SK-N-SH treated with all-trans-retinoic acid at 6 μM for 48 hours (cell line): ENCODE data around the gene SCART1.
"Not testable (repeated sequence)": the region's sequence is repeated elsewhere in the genome, so short reads cannot be mapped to it uniquely, and the experiment has no call there.

Experiments used
- ATAC-seq: fragments of 200-7000 bp; cut with Tn5 transposase; 3 replicates; pipeline ENCODE4 v1.9.1; 2020; ENCODE audit warnings: mild to moderate bottlenecking, moderate library complexity
- ARNTL ChIP-seq: fragments of 450-650 bp; formaldehyde crosslinking; IDR thresholded peaks from 2 replicates; pipeline ENCODE4 v1.5.0; 2020; ENCODE audit warnings: low read depth, mild to moderate bottlenecking, moderate library complexity, borderline replicate concordance
- CSDC2 ChIP-seq: fragments of 250-450 bp; sonication (Bioruptor Pico); IDR thresholded peaks from 2 replicates; pipeline ENCODE4 v1.5.0; 2020; ENCODE audit warnings: mild to moderate bottlenecking, moderate library complexity
- ESRRG ChIP-seq: fragments of 250-450 bp; sonication (Bioruptor Pico); IDR thresholded peaks from 2 replicates; pipeline ENCODE4 v1.6.1; 2021; ENCODE audit warnings: mild to moderate bottlenecking
- GLIS3 ChIP-seq: fragments of 250-450 bp; sonication (Bioruptor Pico); IDR thresholded peaks from 2 replicates; pipeline ENCODE4 v1.5.0; 2020; ENCODE audit warnings: mild to moderate bottlenecking, moderate library complexity
- ISL1 ChIP-seq: fragments of 250-450 bp; sonication (Bioruptor Pico); IDR thresholded peaks from 2 replicates; pipeline ENCODE4 v2.1.2; 2022; ENCODE audit warnings: mild to moderate bottlenecking, moderate library complexity
- OSR1 ChIP-seq: fragments of 250-450 bp; sonication (Bioruptor Pico); IDR thresholded peaks from 2 replicates; pipeline ENCODE4 v1.8.0; 2022; ENCODE audit warnings: moderate library complexity, mild to moderate bottlenecking, inconsistent platforms
- PPARA ChIP-seq: fragments of 250-450 bp; sonication (Bioruptor Pico); IDR thresholded peaks from 2 replicates; pipeline ENCODE4 v1.5.0; 2020; ENCODE audit warnings: mild to moderate bottlenecking, borderline replicate concordance
- RARB ChIP-seq: fragments of 250-450 bp; sonication (Bioruptor Pico); IDR thresholded peaks from 2 replicates; pipeline ENCODE4 v1.8.0; 2021; ENCODE audit warnings: mild to moderate bottlenecking, moderate library complexity
- SNAI2 ChIP-seq: fragments of 250-450 bp; sonication (Bioruptor Pico); IDR thresholded peaks from 2 replicates; pipeline ENCODE4 v1.5.0; 2020; ENCODE audit warnings: mild to moderate bottlenecking, moderate library complexity
- TOX ChIP-seq: fragments of 250-450 bp; sonication (Bioruptor Pico); IDR thresholded peaks from 2 replicates; pipeline ENCODE4 v1.8.0; 2021; ENCODE audit warnings: mild to moderate bottlenecking, moderate library complexity, borderline replicate concordance
- ZC3H10 ChIP-seq: fragments of 250-450 bp; sonication (Bioruptor Pico); IDR thresholded peaks from 2 replicates; pipeline ENCODE4 v1.5.1; 2021; ENCODE audit warnings: mild to moderate bottlenecking, moderate library complexity
- ZFP3 ChIP-seq: fragments of 250-450 bp; sonication (Bioruptor Pico); IDR thresholded peaks from 2 replicates; pipeline ENCODE4 v1.5.0; 2020; ENCODE audit warnings: mild to moderate bottlenecking, moderate library complexity
- ZFP30 ChIP-seq: fragments of 450-650 bp; formaldehyde crosslinking; IDR thresholded peaks from 2 replicates; pipeline ENCODE4 v1.5.0; 2022; ENCODE audit warnings: mild to moderate bottlenecking, moderate library complexity
- ZNF565 ChIP-seq: fragments of 450-650 bp; formaldehyde crosslinking; conservative IDR thresholded peaks from 2 replicates; pipeline ENCODE4 v1.5.0; 2020; ENCODE audit warnings: low read depth, mild to moderate bottlenecking, moderate library complexity
- ZNF70 ChIP-seq: fragments of 450-650 bp; formaldehyde crosslinking; IDR thresholded peaks from 2 replicates; pipeline ENCODE4 v1.5.0; 2020; ENCODE audit warnings: mild to moderate bottlenecking, moderate library complexity
- TF ChIP-seq, protein P1 (sequence below): fragments of 250-450 bp; sonication (Bioruptor Pico); IDR thresholded peaks from 2 replicates; pipeline ENCODE4 v1.8.0; 2020; ENCODE audit warnings: mild to moderate bottlenecking, moderate library complexity, borderline replicate concordance
- TF ChIP-seq, protein P2 (sequence below): fragments of 250-450 bp; sonication (Bioruptor Pico); IDR thresholded peaks from 2 replicates; pipeline ENCODE4 v1.5.1; 2021; ENCODE audit warnings: mild to moderate bottlenecking, moderate library complexity
- TF ChIP-seq, protein P3 (sequence below): fragments of 250-450 bp; sonication (Bioruptor Pico); IDR thresholded peaks from 2 replicates; pipeline ENCODE4 v1.5.0; 2020; ENCODE audit warnings: mild to moderate bottlenecking, moderate library complexity
- TF ChIP-seq, protein P4 (sequence below): fragments of 250-450 bp; sonication (Bioruptor Pico); IDR thresholded peaks from 2 replicates; pipeline ENCODE4 v1.5.1; 2020; ENCODE audit warnings: low read depth, mild to moderate bottlenecking, moderate library complexity

SCART1 gene

DNA sequence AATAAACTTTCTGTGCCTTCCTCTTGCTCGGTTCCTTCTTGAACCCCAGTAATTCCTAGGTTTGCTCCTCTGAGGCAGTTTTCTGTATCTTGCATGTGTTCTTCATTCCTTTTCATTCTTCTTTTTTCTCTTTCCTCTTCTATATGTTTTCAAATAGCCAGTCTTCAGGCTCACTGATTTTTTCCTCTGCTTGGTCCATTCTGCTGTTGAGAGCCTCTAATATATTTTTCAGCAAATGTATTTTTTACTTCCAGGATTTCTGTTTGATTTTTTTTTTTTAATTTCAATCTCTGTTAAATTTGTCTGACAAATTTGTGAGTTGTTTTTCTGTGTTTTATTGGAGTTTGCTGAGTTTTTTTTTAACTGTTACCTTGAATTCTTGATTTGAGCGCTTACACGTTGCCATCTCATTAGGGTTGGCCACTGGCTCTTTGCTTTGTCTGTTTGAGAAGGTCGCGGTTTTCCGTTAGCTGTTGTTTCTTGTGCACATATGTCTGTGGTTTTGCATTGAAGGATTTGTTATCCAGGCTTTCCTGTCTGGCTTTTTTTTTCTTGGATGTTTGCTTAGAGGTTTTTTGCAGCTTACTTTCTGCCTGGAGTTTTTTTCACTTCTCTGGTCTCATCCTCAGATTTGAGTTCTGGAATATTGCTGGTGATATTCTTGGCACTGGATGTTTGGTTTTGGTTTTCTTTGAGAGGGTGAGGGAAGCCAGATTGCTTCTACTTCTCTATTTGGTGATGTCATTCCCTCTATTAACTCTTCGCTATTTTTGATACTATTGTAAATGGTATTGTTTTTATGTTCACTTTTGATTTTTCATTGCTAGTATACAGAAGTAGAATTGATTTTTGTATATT, 42.0 kb upstream of the SCART1 start:
- TF ChIP-seq ESRRG (no peak), ARNTL (no peak)
- no peak for ATAC-seq

DNA sequence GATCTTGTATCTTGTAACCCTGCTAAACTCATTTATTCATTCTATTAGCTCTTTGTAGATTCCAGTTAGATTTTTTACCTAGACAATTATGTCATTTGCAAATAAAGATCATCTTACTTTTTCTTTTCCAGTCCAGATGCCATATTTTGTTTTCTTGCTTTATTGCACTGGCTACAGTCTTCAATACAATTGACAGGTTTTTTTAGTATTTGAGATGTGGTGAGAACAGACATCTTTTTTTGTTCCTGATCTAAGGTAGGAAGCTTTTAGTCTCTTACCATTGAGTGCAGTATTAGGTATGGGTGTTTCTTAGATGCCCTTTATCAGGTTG, 41.4 kb upstream of the SCART1 start:
- no peak for ATAC-seq
- TF ChIP-seq ZNF70, result no peak
- no peak for TF ChIP-seq RARB
- no peak for TF ChIP-seq ZC3H10 (CRISPR knock-in tag)
- no peak for TF ChIP-seq ZFP30 (CRISPR knock-in tag)
- TF ChIP-seq, protein P1, sequence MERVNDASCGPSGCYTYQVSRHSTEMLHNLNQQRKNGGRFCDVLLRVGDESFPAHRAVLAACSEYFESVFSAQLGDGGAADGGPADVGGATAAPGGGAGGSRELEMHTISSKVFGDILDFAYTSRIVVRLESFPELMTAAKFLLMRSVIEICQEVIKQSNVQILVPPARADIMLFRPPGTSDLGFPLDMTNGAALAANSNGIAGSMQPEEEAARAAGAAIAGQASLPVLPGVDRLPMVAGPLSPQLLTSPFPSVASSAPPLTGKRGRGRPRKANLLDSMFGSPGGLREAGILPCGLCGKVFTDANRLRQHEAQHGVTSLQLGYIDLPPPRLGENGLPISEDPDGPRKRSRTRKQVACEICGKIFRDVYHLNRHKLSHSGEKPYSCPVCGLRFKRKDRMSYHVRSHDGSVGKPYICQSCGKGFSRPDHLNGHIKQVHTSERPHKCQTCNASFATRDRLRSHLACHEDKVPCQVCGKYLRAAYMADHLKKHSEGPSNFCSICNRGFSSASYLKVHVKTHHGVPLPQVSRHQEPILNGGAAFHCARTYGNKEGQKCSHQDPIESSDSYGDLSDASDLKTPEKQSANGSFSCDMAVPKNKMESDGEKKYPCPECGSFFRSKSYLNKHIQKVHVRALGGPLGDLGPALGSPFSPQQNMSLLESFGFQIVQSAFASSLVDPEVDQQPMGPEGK (CRISPR knock-in tag), result no peak
- no peak for TF ChIP-seq CSDC2 (CRISPR knock-in tag)
- TF ChIP-seq ISL1 (CRISPR knock-in tag), result no peak
- TF ChIP-seq, protein P2, sequence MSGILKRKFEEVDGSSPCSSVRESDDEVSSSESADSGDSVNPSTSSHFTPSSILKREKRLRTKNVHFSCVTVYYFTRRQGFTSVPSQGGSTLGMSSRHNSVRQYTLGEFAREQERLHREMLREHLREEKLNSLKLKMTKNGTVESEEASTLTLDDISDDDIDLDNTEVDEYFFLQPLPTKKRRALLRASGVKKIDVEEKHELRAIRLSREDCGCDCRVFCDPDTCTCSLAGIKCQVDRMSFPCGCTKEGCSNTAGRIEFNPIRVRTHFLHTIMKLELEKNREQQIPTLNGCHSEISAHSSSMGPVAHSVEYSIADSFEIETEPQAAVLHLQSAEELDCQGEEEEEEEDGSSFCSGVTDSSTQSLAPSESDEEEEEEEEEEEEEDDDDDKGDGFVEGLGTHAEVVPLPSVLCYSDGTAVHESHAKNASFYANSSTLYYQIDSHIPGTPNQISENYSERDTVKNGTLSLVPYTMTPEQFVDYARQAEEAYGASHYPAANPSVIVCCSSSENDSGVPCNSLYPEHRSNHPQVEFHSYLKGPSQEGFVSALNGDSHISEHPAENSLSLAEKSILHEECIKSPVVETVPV, result no peak
- TF ChIP-seq ZNF565, result no peak
- TF ChIP-seq ESRRG, result no peak
- no peak for TF ChIP-seq OSR1 (CRISPR knock-in tag)
- no peak for TF ChIP-seq SNAI2 (CRISPR knock-in tag)
- no peak for TF ChIP-seq TOX
- TF ChIP-seq, protein P3, sequence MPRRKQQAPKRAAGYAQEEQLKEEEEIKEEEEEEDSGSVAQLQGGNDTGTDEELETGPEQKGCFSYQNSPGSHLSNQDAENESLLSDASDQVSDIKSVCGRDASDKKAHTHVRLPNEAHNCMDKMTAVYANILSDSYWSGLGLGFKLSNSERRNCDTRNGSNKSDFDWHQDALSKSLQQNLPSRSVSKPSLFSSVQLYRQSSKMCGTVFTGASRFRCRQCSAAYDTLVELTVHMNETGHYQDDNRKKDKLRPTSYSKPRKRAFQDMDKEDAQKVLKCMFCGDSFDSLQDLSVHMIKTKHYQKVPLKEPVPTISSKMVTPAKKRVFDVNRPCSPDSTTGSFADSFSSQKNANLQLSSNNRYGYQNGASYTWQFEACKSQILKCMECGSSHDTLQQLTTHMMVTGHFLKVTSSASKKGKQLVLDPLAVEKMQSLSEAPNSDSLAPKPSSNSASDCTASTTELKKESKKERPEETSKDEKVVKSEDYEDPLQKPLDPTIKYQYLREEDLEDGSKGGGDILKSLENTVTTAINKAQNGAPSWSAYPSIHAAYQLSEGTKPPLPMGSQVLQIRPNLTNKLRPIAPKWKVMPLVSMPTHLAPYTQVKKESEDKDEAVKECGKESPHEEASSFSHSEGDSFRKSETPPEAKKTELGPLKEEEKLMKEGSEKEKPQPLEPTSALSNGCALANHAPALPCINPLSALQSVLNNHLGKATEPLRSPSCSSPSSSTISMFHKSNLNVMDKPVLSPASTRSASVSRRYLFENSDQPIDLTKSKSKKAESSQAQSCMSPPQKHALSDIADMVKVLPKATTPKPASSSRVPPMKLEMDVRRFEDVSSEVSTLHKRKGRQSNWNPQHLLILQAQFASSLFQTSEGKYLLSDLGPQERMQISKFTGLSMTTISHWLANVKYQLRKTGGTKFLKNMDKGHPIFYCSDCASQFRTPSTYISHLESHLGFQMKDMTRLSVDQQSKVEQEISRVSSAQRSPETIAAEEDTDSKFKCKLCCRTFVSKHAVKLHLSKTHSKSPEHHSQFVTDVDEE (CRISPR knock-in tag), result no peak
- TF ChIP-seq GLIS3 (CRISPR knock-in tag), result no peak
- TF ChIP-seq PPARA (CRISPR knock-in tag), result no peak

DNA sequence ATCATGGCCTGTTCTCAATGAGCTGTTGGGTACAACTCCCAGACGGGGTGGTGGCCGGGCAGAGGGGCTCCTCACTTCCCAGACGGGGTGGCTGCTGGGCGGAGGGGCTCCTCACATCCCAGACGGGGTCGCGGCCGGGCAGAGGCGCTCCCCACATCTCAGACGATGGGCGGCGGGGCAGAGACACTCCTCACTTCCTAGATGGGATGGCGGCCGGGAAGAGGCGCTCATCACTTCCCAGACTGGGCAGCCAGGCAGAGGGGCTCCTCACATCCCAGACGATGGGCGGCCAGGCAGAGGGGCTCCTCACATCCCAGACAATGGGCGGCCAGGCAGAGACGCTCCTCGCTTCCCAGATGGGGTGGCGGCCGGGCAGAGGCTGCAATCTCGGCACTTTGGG, 39.3 kb upstream of the SCART1 start:
- not testable (repeated sequence) for ATAC-seq

DNA sequence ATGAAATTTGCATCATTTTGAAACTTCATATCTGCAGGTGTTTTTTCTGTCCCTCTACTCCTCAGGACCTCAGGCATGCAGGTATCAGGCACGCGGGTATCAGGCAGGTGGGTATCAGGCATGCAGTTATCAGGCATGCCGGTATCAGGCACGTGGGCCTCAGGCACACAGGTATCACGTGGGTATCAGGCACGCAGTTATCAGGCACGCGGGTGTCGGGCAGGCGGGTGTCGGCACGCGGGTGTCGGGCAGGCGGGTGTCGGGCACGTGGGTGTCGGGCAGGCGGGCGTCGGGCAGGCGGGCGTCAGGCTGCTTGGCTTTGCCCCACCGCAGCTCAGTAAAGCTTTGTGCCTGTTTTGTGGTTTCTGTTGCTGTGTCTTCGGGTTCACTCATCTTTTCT, 38.0 kb upstream of the SCART1 start:
- no peak for TF ChIP-seq PPARA (CRISPR knock-in tag)
- no peak for TF ChIP-seq GLIS3 (CRISPR knock-in tag)
- TF ChIP-seq CSDC2 (CRISPR knock-in tag), result no peak
- no peak for TF ChIP-seq SNAI2 (CRISPR knock-in tag)
- TF ChIP-seq, protein P4, sequence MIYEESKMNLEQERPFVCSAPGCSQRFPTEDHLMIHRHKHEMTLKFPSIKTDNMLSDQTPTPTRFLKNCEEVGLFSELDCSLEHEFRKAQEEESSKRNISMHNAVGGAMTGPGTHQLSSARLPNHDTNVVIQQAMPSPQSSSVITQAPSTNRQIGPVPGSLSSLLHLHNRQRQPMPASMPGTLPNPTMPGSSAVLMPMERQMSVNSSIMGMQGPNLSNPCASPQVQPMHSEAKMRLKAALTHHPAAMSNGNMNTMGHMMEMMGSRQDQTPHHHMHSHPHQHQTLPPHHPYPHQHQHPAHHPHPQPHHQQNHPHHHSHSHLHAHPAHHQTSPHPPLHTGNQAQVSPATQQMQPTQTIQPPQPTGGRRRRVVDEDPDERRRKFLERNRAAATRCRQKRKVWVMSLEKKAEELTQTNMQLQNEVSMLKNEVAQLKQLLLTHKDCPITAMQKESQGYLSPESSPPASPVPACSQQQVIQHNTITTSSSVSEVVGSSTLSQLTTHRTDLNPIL (CRISPR knock-in tag), result no peak
- TF ChIP-seq ARNTL, result no peak
- ATAC-seq, result no peak

DNA sequence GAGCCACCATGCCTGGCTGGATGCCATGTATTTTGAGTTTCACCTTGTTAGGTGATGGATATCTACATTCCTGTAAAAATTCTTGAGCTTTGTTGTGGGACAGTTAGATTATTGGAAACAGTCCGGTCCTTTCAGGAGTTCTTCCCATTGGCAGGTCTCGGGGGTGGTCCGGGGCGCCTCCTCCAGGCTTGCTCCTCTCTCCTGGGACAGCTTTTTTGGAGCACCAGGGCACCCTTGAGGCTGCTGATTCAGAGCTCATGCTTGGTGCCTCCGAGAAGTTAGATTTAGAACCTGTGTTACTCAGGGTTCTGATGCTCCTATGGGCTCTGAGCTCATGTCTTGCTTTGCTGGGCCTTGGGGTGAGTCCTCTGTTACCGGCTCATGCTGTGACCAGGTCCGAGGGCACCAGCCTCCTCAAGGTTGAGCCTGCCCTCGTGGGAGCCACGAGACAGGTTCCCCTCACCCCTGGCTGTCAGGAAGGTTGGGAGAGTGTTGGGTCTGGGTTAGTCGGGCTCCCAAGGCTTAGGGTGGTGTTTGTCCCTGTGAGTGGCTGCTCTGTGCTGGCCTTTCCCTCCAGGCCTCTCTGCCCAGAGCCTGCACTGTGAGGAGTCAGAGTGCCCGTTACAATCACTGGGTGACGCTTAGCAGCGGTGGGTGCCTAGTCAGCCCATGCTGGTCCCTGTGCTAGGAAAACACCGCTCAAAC, 35.3 kb upstream of the SCART1 start:
- no peak for ATAC-seq
- no peak for TF ChIP-seq ZFP3 (CRISPR knock-in tag)
- TF ChIP-seq ZNF70, result no peak
- TF ChIP-seq, protein P3 (CRISPR knock-in tag), result no peak
